ENCODE results near the gene TEKT5.
"Not testable (repeated sequence)": the region's sequence is repeated elsewhere in the genome, so short reads cannot be mapped to it uniquely, and the experiment has no call there.

The TEKT5 gene

DNA sequence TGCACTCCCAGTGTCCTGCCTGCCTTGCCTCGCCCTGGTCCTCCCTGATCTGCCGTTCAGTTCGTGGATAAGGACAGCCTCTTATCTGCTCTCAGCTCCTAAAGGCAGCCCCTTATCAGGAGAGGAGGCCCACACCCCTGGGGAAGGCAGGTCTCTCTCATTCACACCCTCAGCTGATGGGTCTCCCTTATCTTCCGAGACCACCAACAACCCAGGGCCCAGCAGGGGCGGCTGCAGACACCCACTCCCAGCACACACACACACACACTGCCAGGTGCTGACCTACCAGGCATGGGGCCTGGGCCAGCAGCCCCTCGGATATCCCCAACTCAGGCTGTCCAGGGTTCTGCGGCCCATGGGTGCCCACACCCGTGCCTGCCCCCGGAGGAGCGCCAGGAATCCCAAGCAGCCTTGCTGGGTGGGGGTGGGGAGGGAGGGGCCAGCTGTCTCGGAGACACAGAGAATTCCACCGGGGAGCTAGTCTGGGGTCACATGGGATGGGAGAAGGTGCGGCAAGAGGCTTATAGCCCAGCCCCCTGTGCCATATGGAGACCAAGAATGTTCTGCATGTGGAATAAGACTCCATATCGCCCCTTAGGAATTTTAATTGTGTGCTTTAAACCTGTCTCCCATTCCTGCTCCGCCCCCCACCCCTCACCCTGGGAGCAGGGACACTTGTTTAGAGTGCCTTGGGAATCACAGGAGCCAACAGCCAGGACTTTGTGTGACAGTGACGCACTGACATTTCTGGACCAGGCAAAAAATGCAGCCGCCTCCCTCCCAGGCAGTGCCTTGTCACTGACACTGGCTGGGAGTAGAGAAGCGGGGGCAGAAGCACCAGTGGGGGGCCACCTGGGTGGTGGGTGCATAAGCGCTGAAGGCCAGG is 72.5 kb downstream of the TEKT5 start:
- FAIRE-seq = no peak
- DNase-seq (ENCODE audit: insufficient read length, low spot score) = peak; percentile 45
- TF ChIP-seq, protein P1, sequence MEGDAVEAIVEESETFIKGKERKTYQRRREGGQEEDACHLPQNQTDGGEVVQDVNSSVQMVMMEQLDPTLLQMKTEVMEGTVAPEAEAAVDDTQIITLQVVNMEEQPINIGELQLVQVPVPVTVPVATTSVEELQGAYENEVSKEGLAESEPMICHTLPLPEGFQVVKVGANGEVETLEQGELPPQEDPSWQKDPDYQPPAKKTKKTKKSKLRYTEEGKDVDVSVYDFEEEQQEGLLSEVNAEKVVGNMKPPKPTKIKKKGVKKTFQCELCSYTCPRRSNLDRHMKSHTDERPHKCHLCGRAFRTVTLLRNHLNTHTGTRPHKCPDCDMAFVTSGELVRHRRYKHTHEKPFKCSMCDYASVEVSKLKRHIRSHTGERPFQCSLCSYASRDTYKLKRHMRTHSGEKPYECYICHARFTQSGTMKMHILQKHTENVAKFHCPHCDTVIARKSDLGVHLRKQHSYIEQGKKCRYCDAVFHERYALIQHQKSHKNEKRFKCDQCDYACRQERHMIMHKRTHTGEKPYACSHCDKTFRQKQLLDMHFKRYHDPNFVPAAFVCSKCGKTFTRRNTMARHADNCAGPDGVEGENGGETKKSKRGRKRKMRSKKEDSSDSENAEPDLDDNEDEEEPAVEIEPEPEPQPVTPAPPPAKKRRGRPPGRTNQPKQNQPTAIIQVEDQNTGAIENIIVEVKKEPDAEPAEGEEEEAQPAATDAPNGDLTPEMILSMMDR (IDR thresholded peaks at IDR 0.05; ENCODE audit: insufficient read depth, missing control alignments) = no peak

DNA sequence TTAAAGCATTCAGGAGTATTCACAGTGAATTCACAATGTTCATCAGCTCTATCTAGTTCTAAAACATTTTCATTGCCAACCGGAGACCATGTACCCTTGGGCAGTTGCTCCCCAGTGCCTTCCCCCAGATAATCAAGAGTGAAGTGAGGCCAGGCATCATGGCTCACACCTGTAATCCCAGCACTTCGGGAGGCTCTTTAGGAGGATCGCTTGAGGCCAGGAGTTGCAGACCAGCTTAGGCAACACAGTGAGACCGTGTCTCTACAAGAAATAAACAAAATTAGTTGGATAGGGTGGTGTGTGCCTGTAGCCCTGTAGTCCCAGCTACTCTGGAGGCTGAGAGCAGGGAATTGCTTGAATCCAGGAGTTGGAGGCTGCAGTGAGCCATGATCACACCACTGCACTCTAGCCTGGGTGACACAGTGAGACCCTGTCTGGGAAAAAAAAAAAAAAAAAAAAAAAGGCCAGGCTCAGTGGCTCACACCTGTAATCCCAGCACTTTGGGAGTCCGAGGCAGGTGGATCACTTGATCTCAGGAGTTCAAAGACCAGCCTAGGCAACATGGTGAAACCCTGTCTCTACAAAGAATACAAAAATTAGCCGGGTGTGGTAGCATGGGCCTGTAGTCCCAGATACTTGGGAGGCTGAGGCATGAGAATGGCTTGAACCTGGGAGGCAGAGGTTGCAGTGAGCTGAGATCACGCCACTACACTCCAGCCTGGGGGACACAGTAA is 73.3 kb downstream of the TEKT5 start:
- not testable (repeated sequence) for FAIRE-seq; DNase-seq (ENCODE audit: insufficient read length, low spot score)

DNA sequence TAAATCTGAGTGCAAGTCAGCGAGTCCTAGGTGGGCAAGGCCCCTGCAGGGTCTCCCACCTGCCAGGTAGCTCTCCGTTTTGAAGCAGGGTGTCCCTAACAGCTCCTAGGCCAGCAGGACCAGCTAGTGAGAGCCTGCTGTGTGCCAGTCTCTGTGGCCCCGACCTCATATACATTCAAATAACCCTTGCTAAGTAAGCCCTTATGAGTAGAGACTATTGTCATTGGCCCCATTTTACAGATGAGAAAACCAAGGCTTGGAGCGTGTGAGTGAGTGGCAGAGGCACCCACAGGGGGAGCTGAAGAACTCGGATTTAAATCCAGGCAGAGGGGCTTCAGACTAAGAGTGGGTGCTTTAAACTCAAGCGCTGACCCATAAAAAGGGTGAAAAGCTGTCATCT is 74.6 kb downstream of the TEKT5 start:
- no peak for FAIRE-seq
- no peak for DNase-seq (ENCODE audit: insufficient read length, low spot score)
- TF ChIP-seq, protein P1 (IDR thresholded peaks at IDR 0.05; ENCODE audit: insufficient read depth, missing control alignments) = no peak

DNA sequence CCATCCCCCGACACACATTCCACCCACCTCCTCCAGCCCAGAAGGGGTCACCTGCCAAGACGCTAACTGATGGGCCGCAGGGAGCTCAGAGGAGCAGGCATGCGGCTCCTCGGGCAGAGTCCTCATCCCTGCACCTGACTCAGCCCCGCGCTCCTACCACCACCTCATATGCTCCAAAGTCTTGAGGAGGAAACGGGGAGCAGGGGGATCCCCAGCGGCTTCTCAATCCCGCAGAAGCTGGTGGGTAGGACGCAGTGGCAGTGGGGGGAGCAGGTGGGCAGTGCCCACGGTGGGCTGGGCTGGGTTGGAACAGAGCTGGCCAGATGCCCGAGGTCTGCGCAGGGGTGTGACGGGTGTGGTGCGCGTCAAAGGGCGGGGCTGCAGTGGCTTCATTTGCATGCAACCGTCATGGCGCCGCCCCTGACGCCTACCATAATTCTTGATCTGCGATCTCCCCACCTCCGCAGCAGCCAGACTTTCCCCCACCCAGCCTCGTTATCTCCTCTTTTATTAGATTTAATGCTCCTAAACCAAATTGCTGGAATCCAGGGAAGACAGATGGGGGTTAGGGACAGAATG is 75.4 kb downstream of the TEKT5 start:
- FAIRE-seq (no peak), DNase-seq (ENCODE audit: insufficient read length, low spot score) (no peak)
- TF ChIP-seq, protein P1 (IDR thresholded peaks at IDR 0.05; ENCODE audit: insufficient read depth, missing control alignments) = no peak

DNA sequence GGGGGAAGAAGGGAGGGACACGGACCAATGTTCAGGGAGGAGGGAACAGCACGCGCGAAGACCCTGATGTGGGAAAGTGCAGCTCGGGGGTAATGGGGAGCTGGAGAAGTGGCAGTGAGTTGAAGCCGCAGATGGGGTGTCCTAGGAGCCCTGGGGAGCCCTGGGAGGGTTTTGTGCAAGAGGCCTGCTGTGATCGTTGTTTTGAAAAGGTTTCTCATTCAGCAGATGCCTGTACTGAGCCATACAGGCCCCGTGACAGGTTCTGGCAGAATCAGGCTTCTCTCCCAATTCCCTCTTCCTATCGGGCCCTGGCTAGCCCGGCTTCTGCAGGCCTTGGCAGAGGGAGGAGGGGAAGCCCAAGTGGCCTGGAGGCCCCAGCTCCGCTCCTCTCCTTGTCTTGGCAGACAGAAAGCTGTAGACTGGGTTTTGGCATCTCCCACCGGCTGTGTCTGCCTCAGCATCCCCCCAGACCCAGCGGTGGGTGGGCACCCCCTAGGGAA is 76.0 kb downstream of the TEKT5 start:
- no peak for FAIRE-seq
- TF ChIP-seq, protein P1 (IDR thresholded peaks at IDR 0.05; ENCODE audit: insufficient read depth, missing control alignments) = no peak
- DNase-seq (ENCODE audit: insufficient read length, low spot score) = no peak

DNA sequence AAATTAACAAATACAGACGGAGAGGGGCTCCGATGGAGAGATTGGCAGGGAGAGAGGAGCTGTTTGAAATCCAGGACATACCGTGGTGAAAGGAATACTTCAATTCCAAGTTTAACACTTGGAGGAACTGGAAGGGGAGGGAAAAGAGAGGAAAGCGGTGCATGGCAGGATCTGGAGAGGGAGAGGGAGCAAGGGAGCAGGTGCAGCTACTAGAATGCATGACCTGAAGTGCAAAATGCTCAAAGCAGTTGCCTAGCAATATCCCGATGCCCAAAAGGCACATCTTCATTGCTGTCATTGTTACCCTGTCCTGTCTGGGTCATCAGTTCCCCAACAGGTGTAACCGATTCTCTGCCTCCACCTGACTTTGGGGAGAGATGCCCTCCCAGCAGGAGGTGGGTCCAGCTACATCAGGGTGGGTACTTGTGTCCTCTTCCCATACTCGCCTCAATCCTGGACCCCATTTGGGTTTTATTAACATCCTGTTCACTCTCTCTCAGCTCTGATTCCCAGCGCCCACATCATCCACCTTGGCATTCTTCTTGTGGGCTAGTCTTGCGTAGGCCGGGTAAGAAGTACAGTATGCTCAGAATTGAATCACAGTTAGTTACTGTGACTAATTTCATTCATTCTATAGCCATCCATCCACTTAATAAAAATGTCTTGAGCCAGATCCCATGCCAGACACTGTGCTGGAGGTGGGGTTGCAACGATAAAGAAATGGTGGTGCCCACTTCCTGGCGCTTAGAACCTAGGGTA is 76.9 kb downstream of the TEKT5 start:
- no peak for DNase-seq (ENCODE audit: insufficient read length, low spot score)
- TF ChIP-seq, protein P1 (IDR thresholded peaks at IDR 0.05; ENCODE audit: insufficient read depth, missing control alignments) = no peak
- FAIRE-seq = no peak

Data from D721Med (cell line).